ENCODE measurements around the gene PDP2.

Gene PDP2

DNA sequence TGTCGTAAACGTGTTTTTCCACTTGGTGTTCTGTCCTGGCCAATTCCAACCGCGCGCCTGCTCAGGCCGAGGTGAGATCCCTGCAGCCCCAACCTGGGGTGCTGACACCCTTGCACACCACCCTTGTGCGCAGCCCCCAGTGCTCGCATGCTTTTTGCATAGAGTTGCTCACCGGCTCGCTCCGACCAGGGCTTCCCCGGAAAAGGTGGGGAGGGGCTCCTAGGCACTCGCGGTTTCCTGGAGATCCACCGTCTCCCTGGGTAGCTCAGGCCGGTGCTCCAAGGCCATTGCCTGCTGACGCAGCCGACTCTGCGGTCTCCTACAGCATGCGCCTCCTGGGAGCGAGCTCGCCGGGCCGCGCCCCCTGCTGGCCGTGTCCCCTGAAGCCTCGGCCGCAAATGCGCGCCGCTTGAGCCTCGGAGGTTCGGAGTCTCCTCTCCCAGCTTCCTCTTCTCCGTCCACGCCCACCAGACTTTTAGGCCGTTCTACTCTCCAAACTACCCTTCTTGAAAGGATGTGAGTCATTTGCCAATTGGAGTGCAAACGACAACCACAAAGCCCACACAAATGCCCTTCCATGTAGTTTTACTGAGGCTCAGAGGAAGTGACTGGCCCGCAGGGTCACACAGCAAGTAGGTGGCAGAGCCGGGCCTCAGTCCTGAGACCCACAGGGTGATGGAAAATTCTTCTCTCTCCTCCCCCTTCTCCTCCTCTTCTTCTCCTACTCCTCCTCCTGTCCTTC is 7.2 kb upstream of the PDP2 start:
- H3K4me2 ChIP-seq (ENCODE audit: low read length), result peak overlapping the region; percentile 100
- H3K9ac ChIP-seq (ENCODE audit: low read length), result peak overlapping the region; percentile 61
- no peak overlapping the region for H3K27ac ChIP-seq (ENCODE audit: low read length)
- no peaks in the 10 kb centered on the region for H3K79me2 ChIP-seq (ENCODE audit: low read length)
- H3K27me3 ChIP-seq (ENCODE audit: low read depth, low read length), result peaks cover 5% of the 10 kb centered on the region; the same call in 1 of the 2 replicates
- H3K36me3 ChIP-seq (replicated peaks; ENCODE audit: low read depth, low read length), result no peaks in the 10 kb centered on the region
- no peaks in the 10 kb centered on the region for H3K9me3 ChIP-seq (ENCODE audit: insufficient read depth, low read length)
- peaks cover 6% of the 10 kb centered on the region; the same call in 1 of the 2 replicates for H3K4me1 ChIP-seq (ENCODE audit: low read length)
- no peak for TF ChIP-seq EZH2phosphoT487 (IDR thresholded peaks at IDR 0.05; ENCODE audit: low read depth)
- TF ChIP-seq, protein P1, sequence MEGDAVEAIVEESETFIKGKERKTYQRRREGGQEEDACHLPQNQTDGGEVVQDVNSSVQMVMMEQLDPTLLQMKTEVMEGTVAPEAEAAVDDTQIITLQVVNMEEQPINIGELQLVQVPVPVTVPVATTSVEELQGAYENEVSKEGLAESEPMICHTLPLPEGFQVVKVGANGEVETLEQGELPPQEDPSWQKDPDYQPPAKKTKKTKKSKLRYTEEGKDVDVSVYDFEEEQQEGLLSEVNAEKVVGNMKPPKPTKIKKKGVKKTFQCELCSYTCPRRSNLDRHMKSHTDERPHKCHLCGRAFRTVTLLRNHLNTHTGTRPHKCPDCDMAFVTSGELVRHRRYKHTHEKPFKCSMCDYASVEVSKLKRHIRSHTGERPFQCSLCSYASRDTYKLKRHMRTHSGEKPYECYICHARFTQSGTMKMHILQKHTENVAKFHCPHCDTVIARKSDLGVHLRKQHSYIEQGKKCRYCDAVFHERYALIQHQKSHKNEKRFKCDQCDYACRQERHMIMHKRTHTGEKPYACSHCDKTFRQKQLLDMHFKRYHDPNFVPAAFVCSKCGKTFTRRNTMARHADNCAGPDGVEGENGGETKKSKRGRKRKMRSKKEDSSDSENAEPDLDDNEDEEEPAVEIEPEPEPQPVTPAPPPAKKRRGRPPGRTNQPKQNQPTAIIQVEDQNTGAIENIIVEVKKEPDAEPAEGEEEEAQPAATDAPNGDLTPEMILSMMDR (IDR thresholded peaks at IDR 0.05; ENCODE audit: low read depth, low read length), result peak; percentile 95
- H2AFZ ChIP-seq (ENCODE audit: low read depth, low read length), result peak overlapping the region; percentile 83
- no peaks in the 10 kb centered on the region for H4K20me1 ChIP-seq (ENCODE audit: insufficient read depth, low read length)
- peak overlapping the region; percentile 80 for H3K4me3 ChIP-seq (ENCODE audit: low read length)

GRCh38 chr16:66873685-66874055 is 6.6 kb upstream of the PDP2 start:
- TF ChIP-seq, protein P1 (IDR thresholded peaks at IDR 0.05; ENCODE audit: low read depth, low read length), result no peak
- no peak for TF ChIP-seq EZH2phosphoT487 (IDR thresholded peaks at IDR 0.05; ENCODE audit: low read depth)
- Histone ChIP-seq H3K36me3 (replicated peaks; ENCODE audit: low read depth, low read length) (no peaks in the 10 kb centered on the region), H3K4me3 (ENCODE audit: low read length) (peak overlapping the region; percentile 80; the same call in 1 of the 2 replicates), H3K9ac (ENCODE audit: low read length) (peak overlapping the region; percentile 61; the same call in 1 of the 2 replicates), H4K20me1 (ENCODE audit: insufficient read depth, low read length) (no peaks in the 10 kb centered on the region), H3K9me3 (ENCODE audit: insufficient read depth, low read length) (no peaks in the 10 kb centered on the region), H3K27me3 (ENCODE audit: low read depth, low read length) (peaks cover 5% of the 10 kb centered on the region; the same call in 1 of the 2 replicates), H2AFZ (ENCODE audit: low read depth, low read length) (no peak overlapping the region), H3K4me2 (ENCODE audit: low read length) (peak overlapping the region; percentile 100), H3K79me2 (ENCODE audit: low read length) (no peaks in the 10 kb centered on the region), H3K4me1 (ENCODE audit: low read length) (peaks cover 12% of the 10 kb centered on the region; the same call in 1 of the 2 replicates), H3K27ac (ENCODE audit: low read length) (no peak overlapping the region)

- Histone ChIP-seq H3K9ac (ENCODE audit: low read length) (no peak overlapping the region), H3K9me3 (ENCODE audit: insufficient read depth, low read length) (no peaks in the 10 kb centered on the region), H3K4me2 (ENCODE audit: low read length) (no peak overlapping the region), H3K27me3 (ENCODE audit: low read depth, low read length) (peaks cover 5% of the 10 kb centered on the region; the same call in 1 of the 2 replicates), H3K36me3 (replicated peaks; ENCODE audit: low read depth, low read length) (no peaks in the 10 kb centered on the region), H3K4me1 (ENCODE audit: low read length) (peaks cover 12% of the 10 kb centered on the region; the same call in 1 of the 2 replicates), H4K20me1 (ENCODE audit: insufficient read depth, low read length) (no peaks in the 10 kb centered on the region), H3K4me3 (ENCODE audit: low read length) (no peak overlapping the region), H2AFZ (ENCODE audit: low read depth, low read length) (no peak overlapping the region), H3K79me2 (ENCODE audit: low read length) (no peaks in the 10 kb centered on the region), H3K27ac (ENCODE audit: low read length) (no peak overlapping the region)
- TF ChIP-seq, protein P1 (IDR thresholded peaks at IDR 0.05; ENCODE audit: low read depth, low read length), result no peak
- TF ChIP-seq EZH2phosphoT487 (IDR thresholded peaks at IDR 0.05; ENCODE audit: low read depth), result no peak
These were observed 6.1 kb upstream of the PDP2 start for GRCh38 chr16:66874079-66874775.

GRCh38 chr16:66878067-66878466 is 2.2 kb upstream of the PDP2 start:
- H3K9ac ChIP-seq (ENCODE audit: low read length), result no peak overlapping the region

More at GRCh38 chr16:66878067-66878466, 2.2 kb upstream of the PDP2 start:
- Histone ChIP-seq H3K4me2 (ENCODE audit: low read length) (no peak overlapping the region), H4K20me1 (ENCODE audit: insufficient read depth, low read length) (no peaks in the 10 kb centered on the region), H3K27me3 (ENCODE audit: low read depth, low read length) (no peaks in the 10 kb centered on the region), H3K36me3 (replicated peaks; ENCODE audit: low read depth, low read length) (peaks cover 2% of the 10 kb centered on the region), H3K4me3 (ENCODE audit: low read length) (no peak overlapping the region), H2AFZ (ENCODE audit: low read depth, low read length) (no peak overlapping the region), H3K27ac (ENCODE audit: low read length) (no peak overlapping the region), H3K9me3 (ENCODE audit: insufficient read depth, low read length) (no peaks in the 10 kb centered on the region), H3K4me1 (ENCODE audit: low read length) (peaks cover 18% of the 10 kb centered on the region), H3K79me2 (ENCODE audit: low read length) (peaks cover 21% of the 10 kb centered on the region)
- TF ChIP-seq, protein P1 (IDR thresholded peaks at IDR 0.05; ENCODE audit: low read depth, low read length), result no peak
- no peak for TF ChIP-seq EZH2phosphoT487 (IDR thresholded peaks at IDR 0.05; ENCODE audit: low read depth)
